ENCODE results near the gene RAD23A. TPM values are rescaled to one million over a fixed set of nuclear protein-coding genes. Genes with fewer than 3 reads are reported as not detected.

Gene RAD23A
- total and polyA plus RNA-seq, 10 of the 15 experiments (the other 5 are each of a cell fraction or from before 2014, with no cell fraction given): 8.8 to 198 (median 119) TPM

DNA sequence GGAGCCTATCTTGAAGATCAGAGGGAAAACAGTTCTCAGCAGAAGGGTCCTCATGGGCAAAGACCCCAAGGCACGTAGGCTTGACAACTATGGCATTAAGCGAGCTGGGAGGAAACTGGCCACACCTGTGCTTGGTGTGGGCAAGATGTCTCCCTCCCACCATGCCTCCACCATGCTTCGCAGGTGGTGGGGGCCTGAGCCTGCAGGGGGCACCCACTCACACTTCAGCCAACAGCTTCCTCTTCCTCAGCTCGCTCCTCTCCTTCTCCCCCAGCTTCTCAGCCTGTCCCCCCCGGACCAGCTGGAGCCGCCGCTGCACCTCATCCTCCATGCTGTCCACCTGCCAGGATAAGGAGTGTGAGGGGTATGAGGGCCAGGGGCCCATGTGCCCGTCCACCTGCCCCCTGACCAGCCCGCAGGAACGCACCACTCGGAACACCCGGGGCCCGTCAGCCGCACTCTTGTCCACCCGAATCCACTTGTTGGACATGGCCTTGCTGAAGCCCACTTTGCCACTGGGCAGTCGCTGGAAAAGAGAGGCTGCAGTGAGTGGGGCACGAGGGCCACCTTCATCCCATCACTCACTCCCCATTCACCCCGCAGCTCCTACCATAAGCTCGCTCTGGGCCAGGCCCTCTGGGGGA, 15.5 kb upstream of the RAD23A start:
- BruUV-seq (replicated peaks): no TSS peak
- CTCF ChIA-PET: interaction anchor here (1.0 to 2.3 kb wide), 4 partner anchors 15 to 173 kb away, joined by 3 to 11 read pairs (median 6); no protein-coding TSS in a partner anchor

More for the DNA sequence above, 15.5 kb upstream of the RAD23A start:
- no peak for ATAC-seq
- H3K4me2 ChIP-seq (ENCODE audit: control insufficient read depth, insufficient read depth): no peak overlapping the region
- no peak for FAIRE-seq
- 99% methylated on average over 18 of the region's 19 CpGs for WGBS (ENCODE audit: insufficient coverage, insufficient replicate concordance, low lambda C conversion rate, missing lambda C conversion rate)
- TF ChIP-seq, protein P1, sequence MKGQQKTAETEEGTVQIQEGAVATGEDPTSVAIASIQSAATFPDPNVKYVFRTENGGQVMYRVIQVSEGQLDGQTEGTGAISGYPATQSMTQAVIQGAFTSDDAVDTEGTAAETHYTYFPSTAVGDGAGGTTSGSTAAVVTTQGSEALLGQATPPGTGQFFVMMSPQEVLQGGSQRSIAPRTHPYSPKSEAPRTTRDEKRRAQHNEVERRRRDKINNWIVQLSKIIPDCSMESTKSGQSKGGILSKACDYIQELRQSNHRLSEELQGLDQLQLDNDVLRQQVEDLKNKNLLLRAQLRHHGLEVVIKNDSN (IDR thresholded peaks at IDR 0.05; ENCODE audit: borderline replicate concordance, extremely low read length, insufficient read depth, low read depth, low read length): no peak
- TF ChIP-seq, protein P2, sequence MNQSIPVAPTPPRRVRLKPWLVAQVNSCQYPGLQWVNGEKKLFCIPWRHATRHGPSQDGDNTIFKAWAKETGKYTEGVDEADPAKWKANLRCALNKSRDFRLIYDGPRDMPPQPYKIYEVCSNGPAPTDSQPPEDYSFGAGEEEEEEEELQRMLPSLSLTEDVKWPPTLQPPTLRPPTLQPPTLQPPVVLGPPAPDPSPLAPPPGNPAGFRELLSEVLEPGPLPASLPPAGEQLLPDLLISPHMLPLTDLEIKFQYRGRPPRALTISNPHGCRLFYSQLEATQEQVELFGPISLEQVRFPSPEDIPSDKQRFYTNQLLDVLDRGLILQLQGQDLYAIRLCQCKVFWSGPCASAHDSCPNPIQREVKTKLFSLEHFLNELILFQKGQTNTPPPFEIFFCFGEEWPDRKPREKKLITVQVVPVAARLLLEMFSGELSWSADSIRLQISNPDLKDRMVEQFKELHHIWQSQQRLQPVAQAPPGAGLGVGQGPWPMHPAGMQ (IDR thresholded peaks at IDR 0.05; ENCODE audit: borderline replicate concordance): no peak
- no peak for TF ChIP-seq FOXK2 (IDR thresholded peaks at IDR 0.05)
- no peak for TF ChIP-seq TBL1XR1 (IDR thresholded peaks at IDR 0.05; ENCODE audit: low read depth, low read length)
- no peak for TF ChIP-seq IKZF1 (conservative IDR thresholded peaks at IDR 0.05)
- no peak for TF ChIP-seq EED (IDR thresholded peaks at IDR 0.05; ENCODE audit: low read depth)
- TF ChIP-seq BRCA1 (IDR thresholded peaks at IDR 0.05; ENCODE audit: low read depth, low read length): no peak
- TF ChIP-seq HCFC1 (IDR thresholded peaks at IDR 0.05; ENCODE audit: low read length): no peak
- TF ChIP-seq PAX8 (IDR thresholded peaks at IDR 0.05): no peak
- no peak for TF ChIP-seq CHD1 (IDR thresholded peaks at IDR 0.05; ENCODE audit: low read depth, low read length)
- TF ChIP-seq STAT3 (IDR thresholded peaks at IDR 0.05; ENCODE audit: low read depth, low read length): no peak
- TF ChIP-seq RCOR1 (conservative IDR thresholded peaks at IDR 0.05; ENCODE audit: low read depth, low read length): no peak
- TF ChIP-seq ZSCAN29 (IDR thresholded peaks at IDR 0.05): no peak
- TF ChIP-seq EP300 (IDR thresholded peaks at IDR 0.05; ENCODE audit: borderline replicate concordance in 1 of 2, control insufficient read depth in 1 of 2, low read depth in 2 of 2, low read length in 2 of 2): no peak
- no peak overlapping the region for H3K4me3 ChIP-seq
- H3K9ac ChIP-seq (ENCODE audit: control insufficient read depth, insufficient read depth, low read length): no peak overlapping the region
- H3K36me3 ChIP-seq (ENCODE audit: control insufficient read depth in 2 of 2, insufficient read depth in 2 of 2, low read length in 1 of 2): peaks cover 10 to 23% of the 10 kb centered on the region in 2 experiments; a peak in 3 of 4 replicates
- ChIA-PET RAD21 (ENCODE audit: unreplicated experiment) (interaction anchor here (1.6 kb wide), 1 partner anchor 10 kb away, joined by 6 read pairs; the partner anchor contains the start of gene SYCE2), SMC1A (ENCODE audit: uncharacterized antibody, unreplicated experiment) (interaction anchor here (1.2 to 3.2 kb wide), 2 partner anchors 10 to 83 kb away, joined by 3 to 14 read pairs; partner anchors contain the start of gene SYCE2), POLR2A (interaction anchor here (0.9 kb wide), 1 partner anchor 10 kb away, joined by 3 read pairs; no protein-coding TSS in a partner anchor)
- no peaks in the 10 kb centered on the region for H3K27me3 ChIP-seq (replicated peaks in 1 of 2; ENCODE audit: control insufficient read depth in 2 of 2, insufficient read depth in 2 of 2, low read length in 1 of 2)
- intact Hi-C loops (cut with micrococcal nuclease; ENCODE audit: unreplicated experiment) (no loop called here), in situ Hi-C loops (cut with MboI) (no loop called here)
- no peaks in the 10 kb centered on the region; the same call in 1 of the 2 replicates for H4K20me1 ChIP-seq (ENCODE audit: control insufficient read depth, insufficient read depth)
- H3K9me3 ChIP-seq (replicated peaks; ENCODE audit: control insufficient read depth, insufficient read depth, low read length): no peaks in the 10 kb centered on the region
- no peaks in the 10 kb centered on the region for H3K4me1 ChIP-seq (ENCODE audit: control insufficient read depth, insufficient read depth, low read length)
- H2AFZ ChIP-seq (ENCODE audit: control insufficient read depth, low read depth, low read length): no peak overlapping the region
- no peak overlapping the region for H3K27ac ChIP-seq (ENCODE audit: control insufficient read depth, insufficient read depth)
- peaks cover 32% of the 10 kb centered on the region for H3K79me2 ChIP-seq (ENCODE audit: control insufficient read depth, insufficient read depth, low read length)
- DNase-seq (ENCODE audit: low read depth, low spot score): no peak

All from GM12878 (cell line).